GM18909 (cell line): ENCODE measurements around the gene PIAS2.
"Not testable (repeated sequence)": the region's sequence is repeated elsewhere in the genome, so short reads cannot be mapped to it uniquely, and the experiment has no call there.

ENCODE experiments used
- ATAC-seq: cut with Tn5 transposase; IDR thresholded peaks from one replicate; pipeline ENCODE4 v1.9.1; 2021; ENCODE audit warnings: mild to moderate bottlenecking; ENCODE audit not compliant: unreplicated experiment, poor library complexity

Gene PIAS2, protein sequence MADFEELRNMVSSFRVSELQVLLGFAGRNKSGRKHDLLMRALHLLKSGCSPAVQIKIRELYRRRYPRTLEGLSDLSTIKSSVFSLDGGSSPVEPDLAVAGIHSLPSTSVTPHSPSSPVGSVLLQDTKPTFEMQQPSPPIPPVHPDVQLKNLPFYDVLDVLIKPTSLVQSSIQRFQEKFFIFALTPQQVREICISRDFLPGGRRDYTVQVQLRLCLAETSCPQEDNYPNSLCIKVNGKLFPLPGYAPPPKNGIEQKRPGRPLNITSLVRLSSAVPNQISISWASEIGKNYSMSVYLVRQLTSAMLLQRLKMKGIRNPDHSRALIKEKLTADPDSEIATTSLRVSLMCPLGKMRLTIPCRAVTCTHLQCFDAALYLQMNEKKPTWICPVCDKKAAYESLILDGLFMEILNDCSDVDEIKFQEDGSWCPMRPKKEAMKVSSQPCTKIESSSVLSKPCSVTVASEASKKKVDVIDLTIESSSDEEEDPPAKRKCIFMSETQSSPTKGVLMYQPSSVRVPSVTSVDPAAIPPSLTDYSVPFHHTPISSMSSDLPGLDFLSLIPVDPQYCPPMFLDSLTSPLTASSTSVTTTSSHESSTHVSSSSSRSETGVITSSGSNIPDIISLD

DNA sequence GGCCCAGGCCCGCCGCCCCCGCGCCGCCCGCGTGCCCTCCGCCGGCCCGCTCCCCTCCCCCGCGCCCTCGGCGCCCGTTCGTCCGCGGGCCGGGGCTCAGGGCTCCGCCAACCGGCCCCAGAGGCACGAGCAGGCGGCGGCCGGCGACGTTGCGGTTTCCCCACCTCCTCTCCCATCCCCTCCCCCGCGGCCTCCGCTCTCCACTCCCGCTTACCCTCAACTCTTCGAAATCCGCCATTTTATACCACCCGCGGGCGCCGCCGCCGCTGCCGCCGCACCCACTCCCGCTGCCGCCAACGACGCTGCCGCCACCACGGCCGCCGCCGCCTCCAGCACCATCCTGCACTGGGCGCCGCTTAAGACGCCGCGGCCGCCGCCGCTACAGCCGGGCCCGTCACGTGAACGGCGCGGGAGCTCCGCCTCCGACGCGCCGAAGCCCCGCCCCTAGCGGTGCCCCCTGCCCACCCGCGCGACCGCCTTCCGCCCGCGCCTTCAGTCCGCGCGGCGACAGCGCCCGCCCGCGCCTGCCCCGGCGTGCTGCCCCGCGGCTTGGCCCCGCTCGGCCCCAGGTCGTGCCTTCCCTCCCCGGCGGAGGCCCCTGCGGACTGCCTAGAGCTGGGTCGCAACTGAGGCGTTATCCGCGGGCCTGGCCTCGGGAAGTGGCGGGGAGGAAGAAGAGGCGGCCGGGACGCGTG, at the start of gene PIAS2, which contains the start of gene KATNAL2:
Gene PIAS2, minus strand, starts transcription at position 400 of the 695 bp plus-strand sequence. Its CDS starts 162 bp downstream, at position 238.
Gene KATNAL2, plus strand, starts transcription at position 495 of the 695 bp plus-strand sequence. CDS start 29,271 bp downstream, outside the sequence.
- peak; percentile 90 for ATAC-seq

DNA sequence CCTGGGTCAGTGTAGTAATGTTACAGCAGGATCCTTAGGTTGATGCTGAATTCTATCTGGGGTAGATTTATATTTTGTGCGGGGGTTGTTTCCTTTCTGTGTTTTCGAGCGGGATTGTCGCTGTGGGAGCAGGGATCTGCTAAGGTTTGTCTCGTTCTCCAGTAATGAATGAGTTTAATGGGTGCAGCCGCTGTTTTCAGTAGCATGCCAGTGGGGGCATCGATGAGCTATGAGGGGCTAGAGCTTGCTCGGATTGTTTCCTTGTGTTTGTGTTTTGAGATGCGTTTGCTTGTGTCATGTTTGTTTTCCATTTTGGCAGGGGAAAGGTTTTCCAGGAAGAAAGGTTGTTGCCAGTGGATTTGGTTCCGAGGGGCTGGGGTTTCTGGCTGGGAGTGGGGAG, 49.0 kb upstream of the PIAS2 start:
- ATAC-seq, result not testable (repeated sequence)

DNA sequence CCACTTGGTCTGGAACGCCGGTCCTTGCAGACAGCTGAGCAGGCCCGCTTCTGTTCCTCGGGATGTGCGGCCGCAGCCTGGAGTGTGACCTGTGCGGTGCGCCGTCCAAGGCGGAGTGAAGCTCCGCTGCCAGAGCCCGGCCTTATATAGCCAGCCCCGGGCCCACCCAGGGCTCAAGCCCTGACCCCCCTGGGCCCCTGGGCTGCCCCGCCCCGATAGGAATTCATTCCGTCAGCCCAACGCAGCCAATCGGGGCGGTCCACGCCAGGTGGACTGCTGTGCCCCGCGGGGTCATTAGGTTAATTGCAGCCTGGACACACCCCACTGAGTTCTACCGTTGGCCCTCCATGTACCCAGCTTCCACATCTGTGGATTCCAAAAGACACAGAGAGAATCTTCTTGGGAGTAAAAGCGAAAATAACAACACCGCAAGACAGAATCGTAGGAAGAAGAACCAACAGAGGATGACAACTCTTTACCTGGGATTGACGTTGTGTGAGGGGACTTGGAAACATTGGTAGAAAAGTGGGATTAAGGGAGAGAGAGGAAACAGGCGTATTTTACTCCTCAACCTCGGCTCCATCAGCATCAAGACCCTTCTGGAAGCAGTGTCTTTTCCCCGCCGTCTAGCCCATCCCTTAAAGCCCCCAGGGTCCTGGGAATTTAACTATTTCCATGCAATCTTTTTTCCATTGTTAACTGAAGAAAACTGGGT, 47.4 kb upstream of the PIAS2 start:
- ATAC-seq, result not testable (repeated sequence)

DNA sequence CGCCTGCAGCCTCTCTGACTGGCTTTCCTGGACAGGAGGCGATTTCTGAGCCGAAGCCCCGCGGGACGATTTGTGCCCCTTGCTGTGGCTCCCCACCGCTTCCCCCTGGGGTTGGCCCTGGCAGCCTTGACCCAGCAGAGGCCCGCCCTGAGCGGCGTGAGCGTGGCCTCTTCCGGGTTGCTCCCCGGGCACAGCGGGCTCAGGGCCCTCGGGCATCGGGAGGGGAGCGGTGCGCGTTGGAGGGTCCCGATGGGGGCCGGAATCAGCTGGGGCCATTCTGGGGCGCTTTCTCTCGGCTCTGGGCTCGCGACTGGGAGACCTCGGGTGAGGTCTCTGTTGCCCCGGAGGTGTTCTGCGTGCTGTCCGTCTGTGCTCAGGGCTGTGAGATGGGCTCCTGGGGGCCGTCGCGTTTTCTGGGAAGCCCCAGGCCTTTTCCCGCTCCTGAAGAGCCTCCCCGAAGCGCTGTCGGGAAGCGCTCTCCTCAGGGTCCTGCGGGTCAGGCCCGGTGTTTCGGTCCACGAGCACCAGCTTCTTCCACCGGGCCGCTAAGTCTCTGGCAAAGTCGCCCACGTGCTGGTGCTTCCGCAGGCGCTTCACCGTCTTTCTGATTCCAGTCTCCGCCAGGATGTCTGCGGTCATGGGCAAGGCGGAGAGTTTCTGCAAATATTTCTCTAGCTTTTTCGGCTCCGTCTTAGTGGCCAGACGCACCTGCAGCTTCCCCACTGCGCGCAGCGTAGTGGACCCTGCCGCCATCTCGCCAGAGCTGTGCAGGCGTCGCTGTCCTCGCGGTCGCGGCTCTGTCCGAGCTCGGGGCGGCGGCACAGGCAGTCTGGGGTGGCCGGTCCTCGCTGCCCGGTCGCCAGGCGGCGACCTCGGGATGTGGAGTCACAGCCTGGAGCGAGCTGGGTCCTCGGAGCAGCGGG, 46.6 kb upstream of the PIAS2 start:
- ATAC-seq, result not testable (repeated sequence)

DNA sequence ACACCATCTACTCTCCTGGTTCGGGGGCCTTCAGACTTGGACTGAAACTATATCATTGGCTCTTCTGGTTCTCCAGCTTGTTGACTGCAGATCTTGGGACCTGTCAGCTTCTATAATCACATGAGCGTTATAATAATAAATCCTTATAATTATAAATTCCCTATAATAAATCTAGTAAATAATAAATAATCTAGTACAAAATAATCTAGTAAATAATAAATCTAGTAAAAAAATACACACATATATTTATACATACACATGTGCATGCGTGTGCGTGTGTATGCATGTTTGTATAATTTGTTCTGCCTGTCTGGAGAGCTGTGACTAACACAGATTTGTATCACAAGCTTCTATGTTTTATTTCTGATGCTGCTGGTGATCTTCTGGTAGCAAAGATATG, 40.9 kb upstream of the PIAS2 start:
- no peak for ATAC-seq

DNA sequence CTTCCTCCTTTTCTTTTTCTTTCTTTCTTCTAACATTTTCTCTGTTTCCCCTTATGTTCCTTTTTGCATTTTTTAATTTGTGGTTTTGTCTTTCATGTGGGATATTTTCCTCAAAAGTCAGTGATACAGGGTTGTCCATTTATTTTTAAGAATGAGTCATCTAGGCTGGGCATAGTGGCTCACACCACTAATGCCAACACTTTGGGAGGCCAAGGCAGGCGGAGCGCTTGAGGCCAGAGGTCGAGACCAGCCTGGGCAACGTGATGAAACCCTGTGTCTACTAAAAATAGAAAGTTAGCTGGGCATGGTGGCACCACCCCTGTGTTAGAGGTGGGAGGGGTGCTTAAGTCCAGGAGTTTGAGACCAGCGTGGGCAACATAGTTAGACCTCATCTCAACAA, 35.9 kb upstream of the PIAS2 start:
- ATAC-seq, result no peak

DNA sequence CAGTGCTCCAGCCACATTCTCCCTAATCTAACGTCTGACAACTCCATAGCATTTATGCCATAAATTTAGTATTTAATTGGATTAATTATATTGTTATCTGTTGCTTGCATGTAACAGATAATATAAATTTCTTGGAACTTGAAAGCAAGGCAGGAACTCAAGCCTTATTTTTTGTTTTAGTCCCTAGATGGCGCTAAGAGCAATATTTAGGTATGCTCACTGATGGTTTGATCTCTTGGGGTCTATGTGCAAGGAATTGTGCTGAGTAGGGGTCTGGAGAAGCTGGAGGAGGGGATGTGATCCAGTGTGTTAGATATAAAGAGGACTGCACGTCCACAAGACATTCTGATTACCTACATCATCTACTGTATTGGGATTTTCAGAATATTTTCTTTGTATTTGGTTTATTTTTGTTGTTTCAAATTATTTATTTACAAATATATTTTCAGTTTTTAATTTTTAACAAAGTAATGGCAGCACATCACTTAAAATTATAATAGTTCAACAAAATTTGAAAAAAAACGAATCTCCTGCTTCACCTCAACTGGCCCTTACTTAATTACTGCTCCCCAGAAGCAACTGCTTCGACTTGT, 32.9 kb upstream of the PIAS2 start:
- ATAC-seq, result no peak

DNA sequence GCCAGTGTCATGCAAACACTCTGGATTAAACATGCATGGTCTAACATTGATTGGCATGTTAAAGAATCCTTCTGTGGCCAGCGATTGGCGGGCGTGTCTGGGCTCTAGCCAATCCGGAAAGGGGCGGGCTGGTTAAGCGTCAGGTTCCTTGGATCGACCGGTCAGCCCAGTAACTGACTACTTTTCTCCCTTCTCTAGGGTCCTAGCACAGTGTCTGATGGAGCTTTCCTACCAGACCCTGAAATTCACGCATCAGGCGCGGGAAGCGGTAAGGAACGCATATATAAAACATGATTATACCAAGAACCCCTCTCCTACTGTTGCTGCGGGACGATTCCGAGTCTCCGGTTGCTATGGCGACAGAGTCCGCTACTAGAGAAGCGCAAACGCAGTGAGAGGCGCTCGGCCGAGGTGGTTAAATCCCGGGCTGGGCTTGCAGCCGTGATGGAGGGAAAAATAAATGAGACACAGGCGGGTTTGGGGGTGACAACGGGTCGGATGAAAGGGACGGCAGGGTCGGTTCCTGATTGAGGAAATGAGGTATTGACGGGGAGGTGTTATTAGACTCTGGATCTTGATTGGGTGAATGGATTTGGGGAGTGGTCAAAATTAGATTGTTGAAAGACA, 29.5 kb upstream of the PIAS2 start:
- ATAC-seq, result peak; percentile 99

DNA sequence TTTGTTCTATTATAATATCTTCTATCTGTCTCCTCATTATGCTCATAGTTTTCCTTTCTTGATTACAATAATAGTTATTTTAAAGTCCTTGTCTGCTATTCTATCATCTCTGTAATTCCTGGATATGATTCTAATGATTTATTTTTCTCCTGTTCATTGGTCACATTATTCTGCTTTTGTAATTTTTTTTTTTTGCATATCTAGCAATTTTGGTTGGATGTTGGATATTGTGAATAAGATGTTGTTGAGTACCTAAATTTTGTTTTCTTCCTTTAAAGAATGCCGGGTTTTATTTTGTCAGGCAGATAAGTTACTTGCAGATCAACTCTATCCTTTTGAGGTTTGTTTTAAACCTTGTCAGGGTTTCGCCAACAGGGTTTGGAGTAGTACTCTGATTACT, 25.3 kb upstream of the PIAS2 start:
- ATAC-seq, result no peak

DNA sequence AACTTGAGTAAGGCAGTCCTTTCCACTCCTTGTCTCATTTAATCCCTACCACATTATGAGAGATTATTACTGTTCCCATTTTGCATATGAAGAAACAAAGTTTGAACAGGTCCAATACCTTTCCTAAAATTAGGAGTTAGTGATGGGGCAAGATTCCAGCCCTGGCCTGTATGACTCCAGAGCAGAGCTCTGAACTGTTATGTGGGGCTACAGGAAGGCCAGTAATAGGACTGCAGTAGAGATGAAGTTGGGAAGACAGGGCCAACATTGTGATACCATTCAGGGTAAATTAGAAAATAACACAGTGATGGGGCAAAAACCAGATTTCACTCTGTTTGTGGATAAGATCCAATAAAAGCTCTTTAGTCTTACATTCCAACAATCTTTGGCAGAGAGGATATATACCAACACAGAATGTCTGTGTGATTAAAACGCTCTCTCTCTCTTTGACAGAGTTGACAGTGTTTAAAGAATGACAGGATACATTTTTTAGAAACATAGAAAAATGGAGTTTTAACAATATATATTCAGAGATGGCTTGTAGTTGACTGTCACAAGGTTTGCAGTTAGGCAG, 22.8 kb upstream of the PIAS2 start:
- no peak for ATAC-seq

DNA sequence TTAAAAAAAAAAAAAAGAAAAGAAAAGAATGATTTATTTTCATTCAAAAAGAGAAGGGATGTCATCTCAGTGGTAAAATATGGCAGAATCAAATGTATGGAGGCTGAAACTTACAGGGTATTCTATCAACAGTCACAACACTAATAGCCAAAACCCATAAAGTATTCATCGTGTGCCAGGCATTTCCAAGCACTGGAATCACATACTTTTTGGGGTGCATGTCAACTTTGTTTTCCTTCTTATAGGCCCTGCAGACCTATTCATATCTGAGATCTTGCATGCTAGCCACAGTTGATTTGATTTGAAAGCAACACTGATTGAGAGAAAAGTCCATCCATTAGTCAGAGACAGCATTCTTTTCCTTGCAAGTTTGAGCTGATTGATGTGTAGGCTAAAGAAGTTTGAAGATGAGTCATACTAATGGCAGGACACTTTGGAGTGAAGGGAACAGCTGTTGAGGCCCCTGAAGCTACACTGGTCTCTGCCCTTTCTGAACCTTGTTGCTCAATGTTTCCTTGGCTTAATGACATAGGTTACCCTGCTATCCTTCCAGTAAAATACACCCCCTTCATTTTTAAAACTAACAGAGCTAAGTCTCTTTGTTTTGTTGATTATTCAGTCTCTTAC, 22.1 kb upstream of the PIAS2 start:
- no peak for ATAC-seq

DNA sequence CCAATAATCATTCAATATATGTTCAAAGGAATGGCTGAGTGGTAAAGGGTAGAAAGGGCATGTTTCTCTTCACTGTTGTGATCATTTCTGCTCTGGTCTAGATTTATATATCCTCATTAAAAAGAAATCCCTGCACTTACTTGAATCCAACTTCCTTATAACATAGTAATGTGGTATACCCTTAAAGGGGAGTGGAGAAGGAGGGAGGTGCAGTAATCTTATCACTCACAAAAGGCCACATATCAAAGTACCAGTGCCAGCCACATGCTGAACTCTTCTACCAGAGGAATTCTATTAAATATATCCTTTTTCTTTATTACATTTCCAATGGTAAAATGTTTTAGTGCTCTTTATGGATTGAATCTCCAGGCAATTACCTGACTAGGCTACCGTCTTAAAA, 3.3 kb upstream of the PIAS2 start:
- no peak for ATAC-seq

DNA sequence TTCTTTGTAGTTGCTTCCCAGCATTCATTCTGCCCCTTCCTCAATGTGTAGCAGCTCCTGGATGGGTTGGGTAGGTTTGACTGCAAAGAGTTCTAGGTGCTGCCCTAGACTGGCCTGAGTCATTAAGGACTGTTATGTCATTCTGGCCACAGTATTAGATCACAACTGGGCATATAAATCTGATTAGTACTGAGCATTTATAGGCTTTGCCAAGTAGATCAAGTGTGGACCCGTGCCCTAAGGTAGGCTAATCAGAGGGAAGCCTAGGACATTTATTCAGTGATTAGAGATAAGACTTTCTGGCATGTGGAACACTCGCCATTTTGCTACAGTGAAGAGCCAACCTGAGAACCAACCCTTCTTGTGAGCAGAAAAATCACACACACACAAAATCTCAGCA, 2.8 kb upstream of the PIAS2 start:
- no peak for ATAC-seq

DNA sequence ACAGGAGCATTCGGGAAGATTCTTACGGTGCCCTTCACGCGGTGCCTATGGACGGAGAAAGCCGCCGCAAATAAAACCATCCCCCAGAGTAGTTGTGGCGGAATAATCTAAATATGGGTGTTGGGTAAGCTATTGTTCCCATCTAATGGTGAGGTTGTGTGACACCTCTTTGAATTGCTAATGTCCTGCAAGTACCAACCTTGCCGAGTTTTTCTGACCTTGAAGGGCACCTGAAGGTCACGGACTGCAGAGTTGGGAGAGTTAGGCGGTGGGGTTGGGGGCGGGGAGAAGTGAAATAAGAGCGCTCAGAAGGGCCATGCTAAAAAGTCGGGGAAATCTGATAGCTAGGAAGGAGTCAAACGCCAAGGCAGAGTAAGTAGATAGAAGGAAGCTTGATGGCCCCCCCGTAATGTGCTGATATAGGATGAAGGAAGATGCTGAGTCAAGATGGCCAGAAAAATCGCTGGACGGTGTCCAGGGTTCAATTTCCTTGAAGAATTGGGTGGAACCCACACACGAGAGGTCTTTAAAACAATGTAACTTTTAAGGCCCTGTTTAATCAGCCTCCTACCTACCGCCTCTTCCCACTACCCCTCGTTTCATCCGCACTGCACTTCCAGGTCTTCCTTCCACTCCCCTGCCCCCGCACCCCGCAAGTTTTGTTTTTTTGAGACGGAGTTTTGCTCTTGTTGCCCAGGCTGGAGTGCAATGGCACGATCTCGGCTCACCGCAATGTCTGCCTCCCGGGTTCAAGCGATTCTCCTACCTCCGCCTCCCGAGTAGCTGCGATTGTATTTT, 695 bp upstream of the PIAS2 start:
- ATAC-seq, result no peak

DNA sequence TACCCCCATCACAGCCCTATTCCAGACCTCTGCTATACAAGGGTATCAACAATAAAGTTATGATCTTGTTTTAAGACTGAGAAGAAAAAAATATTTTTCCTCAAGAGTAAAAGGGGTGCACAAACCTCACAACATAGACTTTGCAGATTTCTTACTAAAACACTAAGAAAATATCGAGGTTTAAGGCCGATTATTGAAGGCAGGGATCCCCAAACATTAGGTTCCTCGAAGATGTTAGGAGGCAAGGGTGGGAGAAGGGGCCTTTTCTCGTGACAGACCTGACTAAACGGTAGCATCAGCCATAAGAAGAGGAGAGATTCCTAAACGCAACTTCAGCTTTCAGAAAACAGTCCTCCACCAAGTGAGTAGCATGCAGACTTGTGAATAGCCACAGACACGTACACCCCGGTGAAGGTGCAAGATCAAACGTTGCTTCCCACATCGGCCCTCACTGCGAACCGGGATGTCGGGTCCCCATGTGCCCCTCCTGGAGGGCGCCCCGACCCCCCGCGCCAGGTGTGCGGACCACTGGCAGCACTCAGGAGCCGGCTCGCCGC, 678 bp downstream of the PIAS2 start:
- ATAC-seq, result no peak

DNA sequence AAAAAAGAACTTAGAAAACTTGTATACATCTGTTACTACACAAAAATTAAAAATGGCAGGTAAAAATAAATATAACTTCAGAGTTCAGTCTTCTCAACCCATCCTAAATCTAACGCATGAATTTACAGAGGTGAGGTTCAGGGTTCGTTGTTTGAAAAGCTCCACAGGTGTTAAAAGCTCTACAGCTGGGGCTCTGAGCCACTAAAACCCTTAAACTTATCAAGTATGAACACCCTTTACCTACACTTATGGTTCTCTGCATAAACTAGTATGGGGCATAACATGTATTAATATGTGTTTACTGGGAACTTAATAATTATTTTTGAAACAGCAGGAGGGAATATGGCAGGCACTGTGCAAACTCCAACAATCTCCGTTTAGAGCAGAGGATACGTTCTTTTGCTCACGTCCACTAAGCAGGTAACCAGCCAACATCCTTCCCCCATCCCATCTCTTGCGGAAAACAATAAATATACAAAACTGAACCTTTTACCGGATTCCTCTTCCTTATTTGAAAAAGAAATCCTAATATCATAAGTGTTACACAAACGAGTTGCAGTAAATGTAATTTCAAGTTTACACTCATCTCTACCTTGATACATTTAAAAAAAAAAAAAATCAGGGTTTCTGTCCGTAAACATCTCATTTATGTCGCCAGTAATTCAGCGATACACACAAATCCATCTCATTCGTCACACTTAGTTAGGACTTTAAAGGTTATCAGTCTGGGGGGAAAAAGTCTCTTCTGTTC, 1.3 kb downstream of the PIAS2 start:
- no peak for ATAC-seq
